ENCODE results near the gene FOXL3. TPM values are rescaled to one million over a fixed set of nuclear protein-coding genes. Genes with fewer than 3 reads are reported as not detected.
"Not testable (repeated sequence)": the region's sequence is repeated elsewhere in the genome, so short reads cannot be mapped to it uniquely, and the experiment has no call there.

Gene FOXL3
- total RNA-seq, 1 donor from 2014 or later: not detected

DNA sequence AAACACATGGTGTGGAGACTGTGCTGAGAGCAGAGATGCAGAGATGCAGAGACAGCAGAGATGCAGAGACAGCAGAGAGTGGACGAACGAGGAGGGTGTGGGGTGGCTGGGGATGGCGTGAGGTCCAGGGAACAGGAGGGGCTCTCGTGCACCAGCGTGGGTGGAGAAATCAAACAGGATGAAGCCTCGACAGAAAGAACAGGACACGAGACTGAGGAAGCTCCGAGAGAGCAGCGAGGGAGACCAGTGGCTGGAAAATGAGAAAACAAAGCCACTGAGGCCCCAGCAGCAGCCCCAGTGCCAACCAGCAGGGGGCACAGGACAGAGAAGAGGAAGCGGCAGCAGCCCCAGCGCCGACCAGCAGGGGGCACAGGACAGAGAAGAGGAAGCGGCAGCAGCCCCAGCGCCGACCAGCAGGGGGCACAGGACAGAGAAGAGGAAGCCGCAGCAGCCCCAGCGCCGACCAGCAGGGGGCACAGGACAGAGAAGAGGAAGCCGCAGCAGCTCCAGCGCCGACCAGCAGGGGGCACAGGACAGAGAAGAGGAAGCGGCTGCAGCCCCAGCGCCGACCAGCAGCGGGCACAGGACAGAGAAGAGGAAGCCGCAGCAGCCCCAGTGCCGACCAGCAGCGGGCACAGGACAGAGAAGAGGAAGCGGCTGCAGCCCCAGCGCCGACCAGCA, 27.2 kb upstream of the FOXL3 start:
- H3K27me3 Mint-ChIP-seq (ENCODE audit: low read depth); H3K27ac Mint-ChIP-seq (ENCODE audit: unreplicated experiment); H3K4me3 Mint-ChIP-seq (ENCODE audit: unreplicated experiment); H3K4me1 Mint-ChIP-seq (ENCODE audit: low read depth); H3K9me3 Mint-ChIP-seq (ENCODE audit: low read depth): not testable (repeated sequence)
- peak; percentile 66 for TF ChIP-seq CTCF (IDR thresholded peaks at IDR 0.05)
- peaks cover 23% of the 10 kb centered on the region for H3K36me3 Mint-ChIP-seq (ENCODE audit: low read depth)
- peak; percentile 37 for DNase-seq (ENCODE audit: low spot score)

DNA sequence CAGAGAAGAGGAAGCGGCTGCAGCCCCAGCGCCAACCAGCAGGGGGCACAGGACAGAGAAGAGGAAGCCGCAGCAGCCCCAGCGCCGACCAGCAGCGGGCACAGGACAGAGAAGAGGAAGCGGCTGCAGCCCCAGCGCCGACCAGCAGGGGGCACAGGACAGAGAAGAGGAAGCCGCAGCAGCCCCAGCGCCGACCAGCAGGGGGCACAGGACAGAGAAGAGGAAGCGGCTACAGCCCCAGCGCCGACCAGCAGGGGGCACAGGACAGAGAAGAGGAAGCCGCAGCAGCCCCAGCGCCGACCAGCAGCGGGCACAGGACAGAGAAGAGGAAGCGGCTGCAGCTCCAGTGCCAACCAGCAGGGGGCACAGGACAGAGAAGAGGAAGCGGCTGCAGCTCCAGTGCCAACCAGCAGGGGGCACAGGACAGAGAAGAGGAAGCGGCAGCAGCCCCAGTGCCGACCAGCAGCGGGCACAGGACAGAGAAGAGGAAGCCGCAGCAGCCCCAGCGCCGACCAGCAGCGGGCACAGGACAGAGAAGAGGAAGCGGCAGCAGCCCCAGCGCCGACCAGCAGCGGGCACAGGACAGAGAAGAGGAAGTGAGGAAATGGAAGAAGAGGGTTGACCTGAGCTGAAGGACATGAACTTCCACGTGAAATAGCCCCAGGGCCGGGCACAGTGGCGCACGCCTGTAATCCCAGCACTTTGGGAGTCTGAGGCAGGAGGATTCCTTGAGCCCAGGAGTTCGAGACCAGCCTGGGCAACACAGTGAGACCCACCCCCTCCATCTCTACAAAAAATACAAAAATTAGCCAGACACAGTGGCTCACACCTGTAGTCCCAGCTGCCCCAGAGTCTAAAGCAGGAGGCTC, 26.3 kb upstream of the FOXL3 start:
- H3K9me3 Mint-ChIP-seq (ENCODE audit: low read depth); H3K4me1 Mint-ChIP-seq (ENCODE audit: low read depth); H3K4me3 Mint-ChIP-seq (ENCODE audit: unreplicated experiment); H3K27ac Mint-ChIP-seq (ENCODE audit: unreplicated experiment); H3K27me3 Mint-ChIP-seq (ENCODE audit: low read depth): not testable (repeated sequence)
- peak; percentile 68 for TF ChIP-seq CTCF (IDR thresholded peaks at IDR 0.05)
- DNase-seq (ENCODE audit: low spot score): peak; percentile 52
- H3K36me3 Mint-ChIP-seq (ENCODE audit: low read depth): peaks cover 21% of the 10 kb centered on the region

DNA sequence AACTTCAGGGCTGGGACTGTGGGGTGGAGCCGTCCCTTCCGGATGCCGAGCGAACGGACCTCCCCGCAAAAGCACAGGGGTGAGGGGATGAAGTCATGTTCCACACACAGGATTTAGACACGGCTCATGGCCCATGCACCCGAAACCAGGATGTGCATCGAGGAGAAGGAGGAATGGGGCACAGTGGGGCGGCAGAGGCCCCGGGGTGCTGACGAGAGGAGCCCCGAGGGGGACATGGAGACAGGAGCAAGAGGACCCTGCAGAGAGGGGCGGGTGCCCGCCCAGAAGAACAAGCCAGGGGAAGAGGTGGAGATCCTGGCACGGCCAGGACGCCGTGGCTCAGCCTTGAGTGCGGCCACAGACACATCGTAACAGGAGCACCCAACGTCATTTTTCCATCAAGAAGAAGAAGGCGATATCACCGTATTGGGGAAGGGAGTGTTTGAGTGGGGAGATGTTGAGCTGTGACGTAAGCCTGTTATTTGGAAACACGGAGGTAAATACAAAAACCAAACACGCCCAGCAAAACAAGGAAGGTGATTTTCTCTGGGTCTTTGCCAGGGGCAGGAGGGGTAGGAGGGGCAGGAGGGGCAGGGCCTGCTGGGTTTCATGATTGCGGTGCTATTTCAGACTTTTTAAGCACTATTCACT, 25.3 kb upstream of the FOXL3 start:
- Mint-ChIP-seq H3K27me3 (ENCODE audit: low read depth) (peaks cover 3% of the 10 kb centered on the region), H3K4me1 (ENCODE audit: low read depth) (no peaks in the 10 kb centered on the region), H3K27ac (ENCODE audit: unreplicated experiment) (no peak overlapping the region), H3K9me3 (ENCODE audit: low read depth) (peaks cover 9% of the 10 kb centered on the region), H3K36me3 (ENCODE audit: low read depth) (peaks cover 16% of the 10 kb centered on the region), H3K4me3 (ENCODE audit: unreplicated experiment) (no peak overlapping the region)
- DNase-seq (ENCODE audit: low spot score): peak; percentile 71
- no peak for TF ChIP-seq CTCF (IDR thresholded peaks at IDR 0.05)

GRCh38 chr7:265192-265997, 24.6 kb upstream of the FOXL3 start:
- no peak overlapping the region for H3K27ac Mint-ChIP-seq (ENCODE audit: unreplicated experiment)
- H3K4me1 Mint-ChIP-seq (ENCODE audit: low read depth): no peaks in the 10 kb centered on the region
- H3K4me3 Mint-ChIP-seq (ENCODE audit: unreplicated experiment): no peak overlapping the region
- DNase-seq (ENCODE audit: low spot score): peak; percentile 81
- no peak for TF ChIP-seq CTCF (IDR thresholded peaks at IDR 0.05)
- H3K36me3 Mint-ChIP-seq (ENCODE audit: low read depth): peaks cover 13% of the 10 kb centered on the region
- H3K9me3 Mint-ChIP-seq (ENCODE audit: low read depth): peaks cover 9% of the 10 kb centered on the region
- peaks cover 3% of the 10 kb centered on the region for H3K27me3 Mint-ChIP-seq (ENCODE audit: low read depth)

Data from chondrocyte (in vitro differentiated cells).